Panc1 (cell line): Measurements from ENCODE around the gene EPHX1.

ENCODE experiments used
- POLR2AphosphoS5 ChIP-seq: IDR thresholded peaks from 2 replicates; pipeline ENCODE4 v1.6.1; 2012; ENCODE audit warnings: mild to moderate bottlenecking, low read depth, low read length, moderate library complexity
- SIN3A ChIP-seq: IDR thresholded peaks from 2 replicates; pipeline ENCODE4 v1.6.1; 2012; ENCODE audit warnings: low read depth, mild to moderate bottlenecking, low read length, moderate library complexity, borderline replicate concordance; ENCODE audit not compliant: insufficient read depth
- TCF7L2 ChIP-seq: IDR thresholded peaks from 2 replicates; pipeline ENCODE4 v1.6.1; 2011; ENCODE audit warnings: mild to moderate bottlenecking, low read depth, low read length, inconsistent platforms
- TF ChIP-seq, protein P1 (sequence below): fragments of 450-650 bp; IDR thresholded peaks from 2 replicates; pipeline ENCODE4 v1.5.1; 2017; ENCODE audit warnings: mild to moderate bottlenecking
- TF ChIP-seq, protein P2 (sequence below), 2 experiments: IDR thresholded peaks; 2 replicates each; pipeline ENCODE4 v1.6.1; 2011 to 2012; ENCODE audit warnings: low read depth in 2 of 2, control low read depth in 1 of 2, low read length in 1 of 2, mild to moderate bottlenecking in 1 of 2, moderate library complexity in 1 of 2; ENCODE audit not compliant: insufficient read depth in 1 of 2

DNA sequence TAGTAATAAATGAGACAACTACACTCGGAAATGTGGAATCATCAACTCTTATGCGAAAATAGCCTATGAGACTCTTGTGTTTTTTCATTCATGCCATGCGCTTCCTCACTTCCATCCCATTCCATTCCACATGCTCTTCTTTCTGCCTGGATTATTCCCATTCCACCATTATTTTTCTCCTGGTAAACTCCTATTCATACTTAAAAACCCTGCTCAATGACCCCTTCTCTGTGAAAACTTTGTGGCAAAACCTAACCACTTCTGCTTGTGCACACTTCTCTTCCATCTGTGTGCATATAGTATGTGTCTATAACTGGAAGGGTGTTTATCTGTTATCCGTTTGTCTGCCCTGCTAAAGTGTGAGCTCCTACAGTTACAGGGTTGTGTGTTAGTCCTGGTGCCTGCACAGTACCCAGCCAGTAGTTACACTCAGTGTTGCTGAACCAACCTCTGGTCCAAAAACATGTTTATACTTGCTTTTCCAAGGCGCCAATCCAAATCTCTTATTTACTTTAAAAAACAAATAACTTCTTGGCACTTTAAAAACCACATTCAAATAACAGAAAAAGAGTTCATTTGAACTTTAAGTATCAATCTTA is 10.7 kb downstream of the EPHX1 start:
- TF ChIP-seq, protein P1, sequence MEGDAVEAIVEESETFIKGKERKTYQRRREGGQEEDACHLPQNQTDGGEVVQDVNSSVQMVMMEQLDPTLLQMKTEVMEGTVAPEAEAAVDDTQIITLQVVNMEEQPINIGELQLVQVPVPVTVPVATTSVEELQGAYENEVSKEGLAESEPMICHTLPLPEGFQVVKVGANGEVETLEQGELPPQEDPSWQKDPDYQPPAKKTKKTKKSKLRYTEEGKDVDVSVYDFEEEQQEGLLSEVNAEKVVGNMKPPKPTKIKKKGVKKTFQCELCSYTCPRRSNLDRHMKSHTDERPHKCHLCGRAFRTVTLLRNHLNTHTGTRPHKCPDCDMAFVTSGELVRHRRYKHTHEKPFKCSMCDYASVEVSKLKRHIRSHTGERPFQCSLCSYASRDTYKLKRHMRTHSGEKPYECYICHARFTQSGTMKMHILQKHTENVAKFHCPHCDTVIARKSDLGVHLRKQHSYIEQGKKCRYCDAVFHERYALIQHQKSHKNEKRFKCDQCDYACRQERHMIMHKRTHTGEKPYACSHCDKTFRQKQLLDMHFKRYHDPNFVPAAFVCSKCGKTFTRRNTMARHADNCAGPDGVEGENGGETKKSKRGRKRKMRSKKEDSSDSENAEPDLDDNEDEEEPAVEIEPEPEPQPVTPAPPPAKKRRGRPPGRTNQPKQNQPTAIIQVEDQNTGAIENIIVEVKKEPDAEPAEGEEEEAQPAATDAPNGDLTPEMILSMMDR: no peak
- TF ChIP-seq, protein P2, sequence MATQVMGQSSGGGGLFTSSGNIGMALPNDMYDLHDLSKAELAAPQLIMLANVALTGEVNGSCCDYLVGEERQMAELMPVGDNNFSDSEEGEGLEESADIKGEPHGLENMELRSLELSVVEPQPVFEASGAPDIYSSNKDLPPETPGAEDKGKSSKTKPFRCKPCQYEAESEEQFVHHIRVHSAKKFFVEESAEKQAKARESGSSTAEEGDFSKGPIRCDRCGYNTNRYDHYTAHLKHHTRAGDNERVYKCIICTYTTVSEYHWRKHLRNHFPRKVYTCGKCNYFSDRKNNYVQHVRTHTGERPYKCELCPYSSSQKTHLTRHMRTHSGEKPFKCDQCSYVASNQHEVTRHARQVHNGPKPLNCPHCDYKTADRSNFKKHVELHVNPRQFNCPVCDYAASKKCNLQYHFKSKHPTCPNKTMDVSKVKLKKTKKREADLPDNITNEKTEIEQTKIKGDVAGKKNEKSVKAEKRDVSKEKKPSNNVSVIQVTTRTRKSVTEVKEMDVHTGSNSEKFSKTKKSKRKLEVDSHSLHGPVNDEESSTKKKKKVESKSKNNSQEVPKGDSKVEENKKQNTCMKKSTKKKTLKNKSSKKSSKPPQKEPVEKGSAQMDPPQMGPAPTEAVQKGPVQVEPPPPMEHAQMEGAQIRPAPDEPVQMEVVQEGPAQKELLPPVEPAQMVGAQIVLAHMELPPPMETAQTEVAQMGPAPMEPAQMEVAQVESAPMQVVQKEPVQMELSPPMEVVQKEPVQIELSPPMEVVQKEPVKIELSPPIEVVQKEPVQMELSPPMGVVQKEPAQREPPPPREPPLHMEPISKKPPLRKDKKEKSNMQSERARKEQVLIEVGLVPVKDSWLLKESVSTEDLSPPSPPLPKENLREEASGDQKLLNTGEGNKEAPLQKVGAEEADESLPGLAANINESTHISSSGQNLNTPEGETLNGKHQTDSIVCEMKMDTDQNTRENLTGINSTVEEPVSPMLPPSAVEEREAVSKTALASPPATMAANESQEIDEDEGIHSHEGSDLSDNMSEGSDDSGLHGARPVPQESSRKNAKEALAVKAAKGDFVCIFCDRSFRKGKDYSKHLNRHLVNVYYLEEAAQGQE (IDR thresholded peaks at IDR 0.05; ENCODE audit: insufficient read depth in 1 of 2, low read depth in 2 of 2, low read length in 1 of 2): no peak
- no peak for TF ChIP-seq SIN3A
- TF ChIP-seq POLR2AphosphoS5: no peak
- TF ChIP-seq TCF7L2: no peak
